ENCODE measurements around the gene DPY30. TPM values are rescaled to one million over a fixed set of nuclear protein-coding genes. Genes with fewer than 3 reads are reported as not detected.

DPY30 gene
- total RNA-seq, 3 donors from 2014 or later (not counting 1 experiment from before 2014, with no cell fraction given): 24.3 to 36.6 (median 25.7) TPM

DNA sequence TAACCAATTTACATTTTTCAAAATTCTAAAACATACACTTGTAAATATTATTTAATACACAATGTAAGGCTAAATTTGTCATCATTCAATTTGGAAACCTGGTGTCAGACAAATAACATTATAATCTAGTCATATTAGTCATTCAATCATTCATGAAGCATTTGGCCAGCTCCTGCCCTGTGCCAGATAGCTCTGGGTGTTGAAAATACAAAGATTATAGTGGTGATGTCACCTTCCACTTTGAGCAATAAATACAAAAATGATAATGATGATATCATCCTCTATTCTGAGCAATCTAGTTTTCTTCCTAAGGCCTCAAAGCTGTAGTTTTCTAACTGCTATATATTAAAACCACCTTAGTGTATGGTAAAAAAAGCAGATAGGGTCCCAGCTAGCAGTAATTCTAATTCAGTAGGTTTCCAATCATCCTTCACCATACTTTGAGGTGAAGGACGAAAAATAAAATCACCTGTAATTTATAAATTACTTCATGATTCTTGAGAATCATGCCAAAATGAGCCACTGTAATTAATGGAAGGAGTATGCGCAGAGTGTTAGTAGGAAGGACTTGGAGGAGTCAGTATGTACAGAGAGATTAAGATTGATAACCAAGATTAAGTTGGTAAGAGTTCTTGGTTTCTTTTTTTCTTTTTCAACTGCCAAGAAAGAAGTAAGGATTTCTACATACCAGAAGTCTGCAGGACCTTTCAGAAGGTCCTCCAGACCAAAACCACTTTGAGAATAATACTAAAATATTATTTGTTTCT lies 52.0 kb downstream of the DPY30 start:
- Mint-ChIP-seq H3K4me1 (peaks cover 22 to 34% of the 10 kb centered on the region in 2 donors), H3K4me3 (no peak overlapping the region), H3K27me3 (ENCODE audit: low read depth in 2 of 2) (no peaks in the 10 kb centered on the region), H3K27ac (no peak overlapping the region), H3K36me3 (no peaks in the 10 kb centered on the region), H3K9me3 (no peaks in the 10 kb centered on the region)
- Histone ChIP-seq H3K36me3 (ENCODE audit: control insufficient read depth, insufficient read depth, low read length) (no peaks in the 10 kb centered on the region), H3K9me3 (ENCODE audit: control insufficient read depth, insufficient read depth, low read length) (no peaks in the 10 kb centered on the region), H3K27ac (ENCODE audit: low read length) (no peak overlapping the region), H3K4me3 (ENCODE audit: low read length) (no peak overlapping the region), H3K27me3 (ENCODE audit: control insufficient read depth, insufficient read depth, low read length) (no peaks in the 10 kb centered on the region), H3K4me1 (ENCODE audit: control insufficient read depth, insufficient read depth, low read length) (no peaks in the 10 kb centered on the region)
- intact Hi-C loops (cut with micrococcal nuclease): no loop called here
- DNase-seq (no peak), ATAC-seq (no peak)
- TF ChIP-seq, protein P1, sequence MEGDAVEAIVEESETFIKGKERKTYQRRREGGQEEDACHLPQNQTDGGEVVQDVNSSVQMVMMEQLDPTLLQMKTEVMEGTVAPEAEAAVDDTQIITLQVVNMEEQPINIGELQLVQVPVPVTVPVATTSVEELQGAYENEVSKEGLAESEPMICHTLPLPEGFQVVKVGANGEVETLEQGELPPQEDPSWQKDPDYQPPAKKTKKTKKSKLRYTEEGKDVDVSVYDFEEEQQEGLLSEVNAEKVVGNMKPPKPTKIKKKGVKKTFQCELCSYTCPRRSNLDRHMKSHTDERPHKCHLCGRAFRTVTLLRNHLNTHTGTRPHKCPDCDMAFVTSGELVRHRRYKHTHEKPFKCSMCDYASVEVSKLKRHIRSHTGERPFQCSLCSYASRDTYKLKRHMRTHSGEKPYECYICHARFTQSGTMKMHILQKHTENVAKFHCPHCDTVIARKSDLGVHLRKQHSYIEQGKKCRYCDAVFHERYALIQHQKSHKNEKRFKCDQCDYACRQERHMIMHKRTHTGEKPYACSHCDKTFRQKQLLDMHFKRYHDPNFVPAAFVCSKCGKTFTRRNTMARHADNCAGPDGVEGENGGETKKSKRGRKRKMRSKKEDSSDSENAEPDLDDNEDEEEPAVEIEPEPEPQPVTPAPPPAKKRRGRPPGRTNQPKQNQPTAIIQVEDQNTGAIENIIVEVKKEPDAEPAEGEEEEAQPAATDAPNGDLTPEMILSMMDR (IDR thresholded peaks at IDR 0.05): no peak
- 100% methylated on average over 1 of the region's 2 CpGs for WGBS (ENCODE audit: insufficient coverage)

DNA sequence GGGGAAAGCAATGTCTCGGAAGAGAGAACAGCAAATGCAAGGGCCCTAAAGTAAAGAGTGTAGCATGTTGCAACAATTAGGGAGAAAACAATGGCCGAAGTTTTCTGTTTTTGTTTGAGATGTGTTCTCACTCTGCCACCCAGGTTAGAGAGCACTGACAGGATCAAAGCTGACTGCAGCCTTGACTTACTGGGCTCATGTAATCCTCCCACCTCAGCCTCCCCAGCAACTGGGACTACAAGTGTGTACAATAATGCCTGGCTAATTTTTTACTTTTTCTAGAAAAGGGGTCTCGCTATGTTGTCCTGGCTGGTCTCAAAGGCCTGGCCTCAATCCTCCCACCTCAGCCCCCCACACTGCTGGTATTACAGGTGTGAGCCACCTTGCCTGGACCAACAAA lies 52.7 kb downstream of the DPY30 start:
- no peaks in the 10 kb centered on the region for H3K4me1 ChIP-seq (ENCODE audit: control insufficient read depth, insufficient read depth, low read length)
- no peaks in the 10 kb centered on the region for H3K36me3 Mint-ChIP-seq
- H3K4me1 Mint-ChIP-seq: peaks cover 23 to 34% of the 10 kb centered on the region in 2 donors
- no peaks in the 10 kb centered on the region for H3K27me3 Mint-ChIP-seq (ENCODE audit: low read depth in 2 of 2)
- H3K9me3 Mint-ChIP-seq: no peaks in the 10 kb centered on the region
- DNase-seq (no peak), ATAC-seq (no peak)
- no peaks in the 10 kb centered on the region for H3K36me3 ChIP-seq (ENCODE audit: control insufficient read depth, insufficient read depth, low read length)
- H3K27ac Mint-ChIP-seq: peak overlapping the region; percentile 6 to 23
- intact Hi-C loops (cut with micrococcal nuclease): no loop called here
- no peak overlapping the region for H3K27ac ChIP-seq (ENCODE audit: low read length)
- no peak overlapping the region for H3K4me3 ChIP-seq (ENCODE audit: low read length)
- no peaks in the 10 kb centered on the region for H3K27me3 ChIP-seq (ENCODE audit: control insufficient read depth, insufficient read depth, low read length)
- WGBS (ENCODE audit: insufficient coverage): 100% methylated on average over 3 of the region's 3 CpGs
- no peak overlapping the region for H3K4me3 Mint-ChIP-seq
- no peaks in the 10 kb centered on the region for H3K9me3 ChIP-seq (ENCODE audit: control insufficient read depth, insufficient read depth, low read length)
- TF ChIP-seq, protein P1 (IDR thresholded peaks at IDR 0.05): no peak

DNA sequence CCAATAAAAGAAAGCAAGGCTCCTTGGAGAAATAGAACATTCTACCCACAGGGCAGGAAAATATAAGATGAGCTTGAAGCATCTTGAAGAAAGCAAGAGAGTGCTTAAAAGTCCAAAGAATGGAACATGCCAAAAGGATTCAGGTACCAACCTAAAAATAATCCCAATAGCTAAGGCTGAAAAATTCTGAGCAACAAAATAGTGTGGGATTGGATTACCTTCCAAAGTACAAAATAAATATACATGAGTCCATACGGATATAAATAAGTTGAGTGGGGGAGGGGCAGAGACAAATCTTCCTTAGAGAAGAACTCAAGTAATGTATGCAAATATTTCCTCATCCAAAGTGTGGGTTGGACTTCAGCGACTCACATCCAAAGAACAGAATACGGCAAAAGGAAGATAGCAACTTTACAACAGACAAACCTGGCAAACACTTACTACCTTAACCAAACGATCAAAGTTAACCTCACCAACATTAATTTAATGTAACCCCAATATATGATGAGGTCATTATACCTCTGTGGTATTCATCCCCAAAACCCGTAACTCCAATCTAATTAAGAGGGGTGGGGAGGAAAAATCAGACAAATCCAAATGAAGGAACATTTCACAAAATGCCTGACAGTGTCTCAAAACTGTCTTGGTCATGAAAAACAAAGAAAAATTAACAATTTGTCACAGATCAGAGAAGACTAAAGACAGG lies 55.7 kb downstream of the DPY30 start:
- H3K4me1 ChIP-seq (ENCODE audit: control insufficient read depth, insufficient read depth, low read length): peaks cover 4% of the 10 kb centered on the region
- H3K27me3 Mint-ChIP-seq (ENCODE audit: low read depth in 2 of 2): no peaks in the 10 kb centered on the region
- H3K9me3 Mint-ChIP-seq: no peaks in the 10 kb centered on the region
- TF ChIP-seq, protein P1 (IDR thresholded peaks at IDR 0.05): no peak
- no peak for ATAC-seq
- no peaks in the 10 kb centered on the region for H3K36me3 Mint-ChIP-seq
- peak overlapping the region in 1 of 2 donors; percentile 34 for H3K27ac Mint-ChIP-seq
- peaks cover 35% of the 10 kb centered on the region in 2 donors for H3K4me1 Mint-ChIP-seq
- H3K36me3 ChIP-seq (ENCODE audit: control insufficient read depth, insufficient read depth, low read length): no peaks in the 10 kb centered on the region
- H3K9me3 ChIP-seq (ENCODE audit: control insufficient read depth, insufficient read depth, low read length): no peaks in the 10 kb centered on the region
- H3K4me3 ChIP-seq (ENCODE audit: low read length): no peak overlapping the region
- DNase-seq: no peak
- H3K4me3 Mint-ChIP-seq: no peak overlapping the region
- intact Hi-C loops (cut with micrococcal nuclease): no loop called here
- 89% methylated on average over 3 of the region's 5 CpGs for WGBS (ENCODE audit: insufficient coverage)
- no peaks in the 10 kb centered on the region for H3K27me3 ChIP-seq (ENCODE audit: control insufficient read depth, insufficient read depth, low read length)
- no peak overlapping the region for H3K27ac ChIP-seq (ENCODE audit: low read length)

All from natural killer cell (primary cell).